ENCODE results near the gene ZPBP2. TPM values are rescaled to one million over a fixed set of nuclear protein-coding genes. Genes with fewer than 3 reads are reported as not detected.

The ZPBP2 gene, protein sequence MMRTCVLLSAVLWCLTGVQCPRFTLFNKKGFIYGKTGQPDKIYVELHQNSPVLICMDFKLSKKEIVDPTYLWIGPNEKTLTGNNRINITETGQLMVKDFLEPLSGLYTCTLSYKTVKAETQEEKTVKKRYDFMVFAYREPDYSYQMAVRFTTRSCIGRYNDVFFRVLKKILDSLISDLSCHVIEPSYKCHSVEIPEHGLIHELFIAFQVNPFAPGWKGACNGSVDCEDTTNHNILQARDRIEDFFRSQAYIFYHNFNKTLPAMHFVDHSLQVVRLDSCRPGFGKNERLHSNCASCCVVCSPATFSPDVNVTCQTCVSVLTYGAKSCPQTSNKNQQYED
- not detected in 5 replicates for total RNA-seq (2022; extraction: Qiagen RNA extraction)

GRCh38 chr17:39867880-39868553 is at the start of gene ZPBP2:
Gene ZPBP2, plus strand, starts transcription at chr17:39868202. Its CDS starts 153 bp downstream, at chr17:39868355.

DNA sequence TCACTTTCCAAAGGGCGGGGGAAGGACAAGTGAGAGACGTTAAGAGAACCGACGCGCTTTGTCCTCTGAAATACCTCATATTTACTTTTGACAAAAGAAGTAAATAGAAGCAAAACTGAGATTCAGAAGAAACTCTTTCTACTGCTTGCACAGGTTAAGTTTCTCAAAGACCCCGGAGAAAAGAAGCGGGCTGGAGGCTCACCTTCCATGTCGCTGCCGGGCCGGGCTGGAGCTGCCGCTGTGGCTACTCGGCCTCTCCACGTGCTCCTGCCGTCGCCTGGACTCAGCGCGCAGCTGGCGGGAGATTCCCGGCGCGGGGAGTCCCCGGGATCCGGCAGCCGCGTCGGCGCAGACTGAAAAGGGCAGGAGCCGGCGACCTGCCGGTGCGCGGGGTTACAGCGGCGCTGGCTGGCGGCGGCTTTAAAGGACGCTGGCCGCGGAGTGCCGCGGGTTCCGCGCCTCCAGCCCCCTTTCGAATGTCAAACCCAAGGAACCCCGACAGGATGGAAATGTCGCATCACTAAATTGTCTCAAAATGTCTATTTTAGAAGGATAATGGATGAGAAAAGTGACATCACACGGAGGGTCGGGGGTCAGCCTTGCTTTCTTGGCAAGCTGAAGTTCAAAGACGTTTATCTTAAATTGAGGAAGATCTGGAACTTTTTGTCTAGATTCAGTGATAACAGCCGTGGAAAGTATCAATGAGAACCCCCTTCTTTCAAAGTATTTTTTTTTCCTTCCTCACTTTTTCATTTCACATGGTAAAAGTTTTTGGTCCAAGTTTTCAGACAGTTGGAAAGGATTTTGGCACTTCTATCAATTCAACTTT is 3.9 kb upstream of the ZPBP2 start, which contains the start of gene IKZF3:
Gene IKZF3 (minus strand): TSS at position 395 of the 829 bp plus-strand sequence. CDS start 186 bp downstream, at position 209.

Other genes with a start within 250 kb of the ZPBP2 start
- gene PPP1R1B, start 241.2 kb upstream of the ZPBP2 start, total RNA-seq (2022; extraction: Qiagen RNA extraction) = 0.06 to 0.18 TPM (median 0.16 TPM) in 5 replicates
- 50.2 to 59.9 TPM (median 55.1 TPM) in 5 replicates for gene STARD3, start 231.1 kb upstream of the ZPBP2 start, total RNA-seq (2022; extraction: Qiagen RNA extraction)
- gene TCAP, start 202.9 kb upstream of the ZPBP2 start, total RNA-seq (2022; extraction: Qiagen RNA extraction) = 0.69 to 1.3 TPM (median 0.82 TPM) in 5 replicates
- 0.10 to 0.68 TPM (median 0.63 TPM) in 5 replicates for gene PNMT, start 199.7 kb upstream of the ZPBP2 start, total RNA-seq (2022; extraction: Qiagen RNA extraction)
- 7.7 to 8.6 TPM (median 8.1 TPM) in 5 replicates for gene PGAP3, start 180.1 kb upstream of the ZPBP2 start, total RNA-seq (2022; extraction: Qiagen RNA extraction)
- gene ERBB2, start 168.1 kb upstream of the ZPBP2 start, total RNA-seq (2022; extraction: Qiagen RNA extraction) = 30.1 to 35.5 TPM (median 32.9 TPM) in 5 replicates
- gene MIEN1, start 137.7 kb upstream of the ZPBP2 start, total RNA-seq (2022; extraction: Qiagen RNA extraction) = 86.7 to 95.4 TPM (median 92.1 TPM) in 5 replicates
- 2.6 to 6.6 TPM (median 4.6 TPM) in 5 replicates for gene GRB7, start 130.3 kb upstream of the ZPBP2 start, total RNA-seq (2022; extraction: Qiagen RNA extraction)
- gene IKZF3, start 3.9 kb upstream of the ZPBP2 start, total RNA-seq (2022; extraction: Qiagen RNA extraction) = not detected in 5 replicates
- gene GSDMB, start 50.4 kb downstream of the ZPBP2 start, total RNA-seq (2022; extraction: Qiagen RNA extraction) = 1.6 to 2.6 TPM (median 2.1 TPM) in 5 replicates
- 31.0 to 41.5 TPM (median 40.0 TPM) in 5 replicates for gene ORMDL3, start 59.4 kb downstream of the ZPBP2 start, total RNA-seq (2022; extraction: Qiagen RNA extraction)
- gene LRRC3C, start 59.5 kb downstream of the ZPBP2 start, total RNA-seq (2022; extraction: Qiagen RNA extraction) = not detected in 5 replicates
- gene GSDMA, start 94.8 kb downstream of the ZPBP2 start, total RNA-seq (2022; extraction: Qiagen RNA extraction) = not detected in 5 replicates
- gene PSMD3, start 112.6 kb downstream of the ZPBP2 start, total RNA-seq (2022; extraction: Qiagen RNA extraction) = 149 to 177 TPM (median 171 TPM) in 5 replicates
- 0.94 to 1.3 TPM (median 1.3 TPM) in 5 replicates for gene CSF3, start 147.2 kb downstream of the ZPBP2 start, total RNA-seq (2022; extraction: Qiagen RNA extraction)
- 52.2 to 61.9 TPM (median 57.0 TPM) in 5 replicates for gene MED24, start 186.2 kb downstream of the ZPBP2 start, total RNA-seq (2022; extraction: Qiagen RNA extraction)
- gene THRA, start 194.8 kb downstream of the ZPBP2 start, total RNA-seq (2022; extraction: Qiagen RNA extraction) = 28.0 to 36.7 TPM (median 32.3 TPM) in 5 replicates
- 8.3 to 10.8 TPM (median 10.0 TPM) in 5 replicates for gene NR1D1, start 232.4 kb downstream of the ZPBP2 start, total RNA-seq (2022; extraction: Qiagen RNA extraction)